GM12801 (cell line): ENCODE results near the gene LAMB4.

Source experiments
- CTCF ChIP-seq: IDR thresholded peaks from one replicate; pipeline ENCODE4 v1.5.1; 2011; ENCODE audit warnings: control low read depth; ENCODE audit not compliant: insufficient read length; ENCODE audit errors: extremely low read depth

LAMB4 gene

GRCh38 chr7:107993891-107994291 is 136.3 kb downstream of the LAMB4 start:
- no peak for TF ChIP-seq CTCF

GRCh38 chr7:107989618-107990373 is 140.4 kb downstream of the LAMB4 start:
- TF ChIP-seq CTCF: no peak

GRCh38 chr7:107982918-107983389 is 147.2 kb downstream of the LAMB4 start:
- TF ChIP-seq CTCF: no peak

- no peak for TF ChIP-seq CTCF
These were observed 147.9 kb downstream of the LAMB4 start for GRCh38 chr7:107982042-107982840.

GRCh38 chr7:107981466-107981865 is 148.7 kb downstream of the LAMB4 start:
- TF ChIP-seq CTCF: no peak

GRCh38 chr7:107980671-107981190 is 149.4 kb downstream of the LAMB4 start:
- TF ChIP-seq CTCF: no peak

- TF ChIP-seq CTCF: no peak
These were observed 150.0 kb downstream of the LAMB4 start for GRCh38 chr7:107980171-107980570.
